ENCODE data around the gene NUB1. TPM values are rescaled to one million over a fixed set of nuclear protein-coding genes. Genes with fewer than 3 reads are reported as not detected.

Gene NUB1
- total RNA-seq, 1 donor: 51.0 TPM

GRCh38 chr7:151381098-151381347 lies 39.4 kb downstream of the NUB1 start:
- no peak overlapping the region for H3K4me3 ChIP-seq (ENCODE audit: low read depth, low read length)
- no peak for DNase-seq (ENCODE audit: low read depth)

GRCh38 chr7:151381348-151382078 lies 39.9 kb downstream of the NUB1 start:
- no peak for TF ChIP-seq CTCF (IDR thresholded peaks at IDR 0.05; ENCODE audit: insufficient read depth, low read depth, low read length)
- H3K4me3 ChIP-seq (ENCODE audit: low read depth, low read length): no peak overlapping the region
- no peak for DNase-seq (ENCODE audit: low read depth)

More at GRCh38 chr7:151381098-151381347, 39.4 kb downstream of the NUB1 start:
- no peak for TF ChIP-seq CTCF (IDR thresholded peaks at IDR 0.05; ENCODE audit: insufficient read depth, low read depth, low read length)

GRCh38 chr7:151382079-151382885 lies 40.7 kb downstream of the NUB1 start:
- no peak overlapping the region for H3K4me3 ChIP-seq (ENCODE audit: low read depth, low read length)
- no peak for TF ChIP-seq CTCF (IDR thresholded peaks at IDR 0.05; ENCODE audit: insufficient read depth, low read depth, low read length)
- DNase-seq (ENCODE audit: low read depth): no peak

GRCh38 chr7:151383638-151384351 lies 42.2 kb downstream of the NUB1 start:
- TF ChIP-seq CTCF (IDR thresholded peaks at IDR 0.05; ENCODE audit: insufficient read depth, low read depth, low read length): no peak
- DNase-seq (ENCODE audit: low read depth): no peak
- no peak overlapping the region for H3K4me3 ChIP-seq (ENCODE audit: low read depth, low read length)

- DNase-seq (ENCODE audit: low read depth): no peak
- H3K4me3 ChIP-seq (ENCODE audit: low read depth, low read length): no peak overlapping the region
- TF ChIP-seq CTCF (IDR thresholded peaks at IDR 0.05; ENCODE audit: insufficient read depth, low read depth, low read length): no peak
Observed at GRCh38 chr7:151384352-151384697, 42.7 kb downstream of the NUB1 start.

GRCh38 chr7:151384776-151385625 lies 43.4 kb downstream of the NUB1 start:
- H3K4me3 ChIP-seq (ENCODE audit: low read depth, low read length): no peak overlapping the region
- TF ChIP-seq CTCF (IDR thresholded peaks at IDR 0.05; ENCODE audit: insufficient read depth, low read depth, low read length): no peak
- no peak for DNase-seq (ENCODE audit: low read depth)
